ENCODE results near the gene GRIK3.

GRCh38 chr1:36844917-36845316, 189.4 kb downstream of the GRIK3 start:
- no peak for TF ChIP-seq EZH2 (IDR thresholded peaks at IDR 0.05; ENCODE audit: low read depth, unreplicated experiment)
- TF ChIP-seq CTCF (conservative IDR thresholded peaks at IDR 0.05; ENCODE audit: low read depth in 2 of 2), result no peak
- TF ChIP-seq STAT1 (IDR thresholded peaks at IDR 0.05; ENCODE audit: unreplicated experiment), result no peak
- TF ChIP-seq POLR2AphosphoS5 (IDR thresholded peaks at IDR 0.05; ENCODE audit: low read depth), result no peak
- no peak for TF ChIP-seq JUNB (IDR thresholded peaks at IDR 0.05; ENCODE audit: unreplicated experiment)
- TF ChIP-seq EZH2phosphoT487 (IDR thresholded peaks at IDR 0.05; ENCODE audit: unreplicated experiment), result no peak
- TF ChIP-seq CREB1 (CRISPR knock-in tag; IDR thresholded peaks at IDR 0.05; ENCODE audit: low read depth), result no peak
- no peak for TF ChIP-seq REST (IDR thresholded peaks at IDR 0.05; ENCODE audit: unreplicated experiment)
- no peak for TF ChIP-seq ZNF462 (CRISPR knock-in tag; IDR thresholded peaks at IDR 0.05)
